ENCODE measurements around the gene NIF3L1. TPM values are rescaled to one million over a fixed set of nuclear protein-coding genes. Genes with fewer than 3 reads are reported as not detected.

NIF3L1 gene
- total and polyA plus RNA-seq, 2 of the 13 experiments (the other 11 are each of a cell fraction or from before 2014, with no cell fraction given) = 67.9 to 75.2 TPM

GRCh38 chr2:200863782-200864175 is 25.4 kb upstream of the NIF3L1 start (continued):
- TF ChIP-seq ZNF362 (CRISPR knock-in tag; IDR thresholded peaks at IDR 0.05; ENCODE audit: borderline replicate concordance) (no peak), FOSL1 (CRISPR knock-in tag; IDR thresholded peaks at IDR 0.05; ENCODE audit: borderline replicate concordance) (no peak), ZNF180 (CRISPR knock-in tag; IDR thresholded peaks at IDR 0.05; ENCODE audit: borderline replicate concordance, low read depth) (no peak), ZNF253 (CRISPR knock-in tag; IDR thresholded peaks at IDR 0.05; ENCODE audit: borderline replicate concordance) (no peak), ZNF558 (CRISPR knock-in tag; IDR thresholded peaks at IDR 0.05; ENCODE audit: borderline replicate concordance) (no peak; the same call in 1 of the 2 replicates), PHF20 (CRISPR knock-in tag; IDR thresholded peaks at IDR 0.05) (no peak), NFRKB (IDR thresholded peaks at IDR 0.05) (no peak), SAFB2 (CRISPR knock-in tag; IDR thresholded peaks at IDR 0.05; ENCODE audit: borderline replicate concordance, low read depth) (0 out of 2 replicates have a peak, but pooled peaks have one; percentile 4), HOXA3 (CRISPR knock-in tag; IDR thresholded peaks at IDR 0.05) (no peak), HNF4G (IDR thresholded peaks at IDR 0.05; ENCODE audit: borderline replicate concordance, low read depth, low read length) (no peak), HNF4G (CRISPR knock-in tag; IDR thresholded peaks at IDR 0.05; ENCODE audit: borderline replicate concordance, low read depth) (no peak), GFI1 (CRISPR knock-in tag; IDR thresholded peaks at IDR 0.05; ENCODE audit: borderline replicate concordance) (no peak), ZNF841 (CRISPR knock-in tag; IDR thresholded peaks at IDR 0.05; ENCODE audit: borderline replicate concordance) (no peak), IKZF1 (IDR thresholded peaks at IDR 0.05) (no peak), NR2C2 (CRISPR knock-in tag; IDR thresholded peaks at IDR 0.05; ENCODE audit: borderline replicate concordance) (no peak), U2AF2 (IDR thresholded peaks at IDR 0.05; ENCODE audit: low read depth, low read length) (no peak), FOXK2 (IDR thresholded peaks at IDR 0.05) (no peak), TBL1XR1 (IDR thresholded peaks at IDR 0.05; ENCODE audit: borderline replicate concordance, low read length, partially characterized antibody) (peak; percentile 9), ONECUT2 (CRISPR knock-in tag; IDR thresholded peaks at IDR 0.05) (no peak), ZKSCAN5 (CRISPR knock-in tag; IDR thresholded peaks at IDR 0.05) (no peak), ZNF30 (CRISPR knock-in tag; IDR thresholded peaks at IDR 0.05) (no peak), ATF6 (CRISPR knock-in tag; conservative IDR thresholded peaks at IDR 0.05) (no peak)
- TF ChIP-seq, protein P1, sequence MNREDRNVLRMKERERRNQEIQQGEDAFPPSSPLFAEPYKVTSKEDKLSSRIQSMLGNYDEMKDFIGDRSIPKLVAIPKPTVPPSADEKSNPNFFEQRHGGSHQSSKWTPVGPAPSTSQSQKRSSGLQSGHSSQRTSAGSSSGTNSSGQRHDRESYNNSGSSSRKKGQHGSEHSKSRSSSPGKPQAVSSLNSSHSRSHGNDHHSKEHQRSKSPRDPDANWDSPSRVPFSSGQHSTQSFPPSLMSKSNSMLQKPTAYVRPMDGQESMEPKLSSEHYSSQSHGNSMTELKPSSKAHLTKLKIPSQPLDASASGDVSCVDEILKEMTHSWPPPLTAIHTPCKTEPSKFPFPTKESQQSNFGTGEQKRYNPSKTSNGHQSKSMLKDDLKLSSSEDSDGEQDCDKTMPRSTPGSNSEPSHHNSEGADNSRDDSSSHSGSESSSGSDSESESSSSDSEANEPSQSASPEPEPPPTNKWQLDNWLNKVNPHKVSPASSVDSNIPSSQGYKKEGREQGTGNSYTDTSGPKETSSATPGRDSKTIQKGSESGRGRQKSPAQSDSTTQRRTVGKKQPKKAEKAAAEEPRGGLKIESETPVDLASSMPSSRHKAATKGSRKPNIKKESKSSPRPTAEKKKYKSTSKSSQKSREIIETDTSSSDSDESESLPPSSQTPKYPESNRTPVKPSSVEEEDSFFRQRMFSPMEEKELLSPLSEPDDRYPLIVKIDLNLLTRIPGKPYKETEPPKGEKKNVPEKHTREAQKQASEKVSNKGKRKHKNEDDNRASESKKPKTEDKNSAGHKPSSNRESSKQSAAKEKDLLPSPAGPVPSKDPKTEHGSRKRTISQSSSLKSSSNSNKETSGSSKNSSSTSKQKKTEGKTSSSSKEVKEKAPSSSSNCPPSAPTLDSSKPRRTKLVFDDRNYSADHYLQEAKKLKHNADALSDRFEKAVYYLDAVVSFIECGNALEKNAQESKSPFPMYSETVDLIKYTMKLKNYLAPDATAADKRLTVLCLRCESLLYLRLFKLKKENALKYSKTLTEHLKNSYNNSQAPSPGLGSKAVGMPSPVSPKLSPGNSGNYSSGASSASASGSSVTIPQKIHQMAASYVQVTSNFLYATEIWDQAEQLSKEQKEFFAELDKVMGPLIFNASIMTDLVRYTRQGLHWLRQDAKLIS (CRISPR knock-in tag; IDR thresholded peaks at IDR 0.05) = peak; percentile 20; the same call in 1 of the 2 replicates
